Measurements from ENCODE around the gene ZNF724. TPM values are rescaled to one million over a fixed set of nuclear protein-coding genes. Genes with fewer than 3 reads are reported as not detected.

The ZNF724 gene
- total and polyA plus RNA-seq, 2 of the 13 experiments (the other 11 are each of a cell fraction or from before 2014, with no cell fraction given): 1.5 to 15.0 TPM

- TF ChIP-seq RAD51 (IDR thresholded peaks at IDR 0.05; ENCODE audit: borderline replicate concordance) (no peak), PRMT3 (CRISPR knock-in tag; IDR thresholded peaks at IDR 0.05; ENCODE audit: borderline replicate concordance, low read depth) (no peak), HOMEZ (CRISPR knock-in tag; IDR thresholded peaks at IDR 0.05; ENCODE audit: low read depth) (no peak; the same call in 1 of the 2 replicates), REST (IDR thresholded peaks at IDR 0.05; ENCODE audit: borderline replicate concordance in 1 of 2, low read depth in 1 of 2, low read length in 2 of 2) (no peak), SIX4 (CRISPR knock-in tag; IDR thresholded peaks at IDR 0.05) (no peak), NFIB (CRISPR knock-in tag; IDR thresholded peaks at IDR 0.05; ENCODE audit: borderline replicate concordance) (no peak), ERF (CRISPR knock-in tag; IDR thresholded peaks at IDR 0.05) (0 out of 2 replicates have a peak, but pooled peaks have one; percentile 33), ZNF770 (CRISPR knock-in tag; IDR thresholded peaks at IDR 0.05) (peak; percentile 75), SRSF4 (IDR thresholded peaks at IDR 0.05; ENCODE audit: low read depth, low read length, poor library complexity, severe bottlenecking) (no peak), ZNF580 (CRISPR knock-in tag; IDR thresholded peaks at IDR 0.05; ENCODE audit: borderline replicate concordance, low read depth) (no peak), ZNF678 (CRISPR knock-in tag; IDR thresholded peaks at IDR 0.05) (0 out of 2 replicates have a peak, but pooled peaks have one; percentile 38), ATF5 (CRISPR knock-in tag; IDR thresholded peaks at IDR 0.05; ENCODE audit: low read depth) (0 out of 2 replicates have a peak, but pooled peaks have one; percentile 63), SMAD9 (CRISPR knock-in tag; IDR thresholded peaks at IDR 0.05) (no peak), SNAPC5 (CRISPR knock-in tag; IDR thresholded peaks at IDR 0.05; ENCODE audit: borderline replicate concordance) (no peak), MEF2D (CRISPR knock-in tag; IDR thresholded peaks at IDR 0.05) (no peak), NPAS2 (CRISPR knock-in tag; IDR thresholded peaks at IDR 0.05; ENCODE audit: borderline replicate concordance) (no peak), MED13 (CRISPR knock-in tag; IDR thresholded peaks at IDR 0.05) (no peak)
Observed at GRCh38 chr19:23273590-23274412, 23.6 kb upstream of the ZNF724 start (continued).
